NOMO-1 treated with DMSO at 0.1 percent for 48 hours (cell line): Measurements from ENCODE around the gene CAPN5.

Experiments used
- DNase-seq: peaks from one replicate; lab custom pipeline; 2025; ENCODE audit not compliant: unreplicated experiment; lab: John Stamatoyannopoulos, UW

The CAPN5 gene

GRCh38 chr11:77129069-77129841, 62.5 kb downstream of the CAPN5 start:
- DNase-seq: no peak

GRCh38 chr11:77129842-77130756, 63.3 kb downstream of the CAPN5 start:
- DNase-seq: no peak

- DNase-seq: no peak
These were observed 64.2 kb downstream of the CAPN5 start for GRCh38 chr11:77130763-77131513.

- no peak for DNase-seq
These were observed 64.8 kb downstream of the CAPN5 start for GRCh38 chr11:77131560-77131959.

- DNase-seq: no peak
These were observed 68.3 kb downstream of the CAPN5 start for GRCh38 chr11:77135069-77135468.

- no peak for DNase-seq
These were observed 69.3 kb downstream of the CAPN5 start for GRCh38 chr11:77136074-77136473.

GRCh38 chr11:77136784-77137420, 70.1 kb downstream of the CAPN5 start:
- DNase-seq: no peak

- DNase-seq: no peak
These were observed 70.7 kb downstream of the CAPN5 start for GRCh38 chr11:77137421-77137820.

GRCh38 chr11:77138106-77138649, 71.4 kb downstream of the CAPN5 start:
- DNase-seq: no peak

GRCh38 chr11:77139201-77139600, 72.4 kb downstream of the CAPN5 start:
- no peak for DNase-seq

GRCh38 chr11:77140231-77140851, 73.6 kb downstream of the CAPN5 start:
- DNase-seq: no peak

- DNase-seq: no peak
These were observed 74.3 kb downstream of the CAPN5 start for GRCh38 chr11:77141034-77141433.

GRCh38 chr11:77141475-77141874, 74.7 kb downstream of the CAPN5 start:
- no peak for DNase-seq

- peak; percentile 5 for DNase-seq
These were observed 75.6 kb downstream of the CAPN5 start for GRCh38 chr11:77142091-77142975.

- DNase-seq: no peak
These were observed 76.7 kb downstream of the CAPN5 start for GRCh38 chr11:77143405-77144020.

- no peak for DNase-seq
These were observed 77.6 kb downstream of the CAPN5 start for GRCh38 chr11:77144196-77144856.

- no peak for DNase-seq
These were observed 78.2 kb downstream of the CAPN5 start for GRCh38 chr11:77144857-77145428.
